GM18907 (cell line): ENCODE measurements around the gene STARD13.

Experiments
- ATAC-seq: cut with Tn5 transposase; IDR thresholded peaks from one replicate; pipeline ENCODE4 v1.9.1; 2021; ENCODE audit warnings: mild to moderate bottlenecking, moderate library complexity; ENCODE audit not compliant: unreplicated experiment

STARD13 gene

DNA sequence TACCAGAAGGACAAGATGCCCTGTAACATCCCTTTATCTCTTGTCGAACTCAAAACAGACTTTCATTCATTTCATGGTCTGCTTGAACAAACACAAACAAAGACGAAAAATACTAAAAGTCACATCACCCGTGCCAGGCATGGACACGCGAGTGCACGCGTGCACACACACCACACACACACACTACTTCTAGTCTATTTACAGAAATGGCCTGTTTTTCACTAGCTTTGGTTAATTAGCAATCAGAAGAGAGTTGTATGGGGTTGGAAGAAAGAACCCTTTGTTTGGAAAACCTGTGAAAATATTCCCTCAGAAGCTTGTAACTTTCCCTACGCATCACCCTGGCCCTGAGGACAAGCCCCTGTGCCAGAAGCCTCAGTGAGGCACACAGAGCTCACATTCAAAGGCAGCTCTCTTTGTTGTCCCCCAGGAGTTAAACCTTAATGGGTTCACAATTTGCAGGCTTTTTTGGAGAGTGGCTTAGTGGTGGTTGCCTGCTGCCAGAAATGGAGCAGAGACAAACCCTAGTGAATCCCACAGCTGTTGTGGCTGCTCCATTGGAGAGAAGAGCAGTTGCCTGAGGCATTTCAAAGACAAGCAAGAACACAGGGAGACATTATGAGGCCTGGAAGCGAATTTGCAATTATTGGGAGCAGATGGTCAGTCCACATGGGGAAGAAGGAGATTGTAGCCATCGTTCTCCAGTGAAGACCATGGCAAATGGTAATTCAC lies 55.9 kb downstream of the STARD13 start:
- no peak for ATAC-seq

DNA sequence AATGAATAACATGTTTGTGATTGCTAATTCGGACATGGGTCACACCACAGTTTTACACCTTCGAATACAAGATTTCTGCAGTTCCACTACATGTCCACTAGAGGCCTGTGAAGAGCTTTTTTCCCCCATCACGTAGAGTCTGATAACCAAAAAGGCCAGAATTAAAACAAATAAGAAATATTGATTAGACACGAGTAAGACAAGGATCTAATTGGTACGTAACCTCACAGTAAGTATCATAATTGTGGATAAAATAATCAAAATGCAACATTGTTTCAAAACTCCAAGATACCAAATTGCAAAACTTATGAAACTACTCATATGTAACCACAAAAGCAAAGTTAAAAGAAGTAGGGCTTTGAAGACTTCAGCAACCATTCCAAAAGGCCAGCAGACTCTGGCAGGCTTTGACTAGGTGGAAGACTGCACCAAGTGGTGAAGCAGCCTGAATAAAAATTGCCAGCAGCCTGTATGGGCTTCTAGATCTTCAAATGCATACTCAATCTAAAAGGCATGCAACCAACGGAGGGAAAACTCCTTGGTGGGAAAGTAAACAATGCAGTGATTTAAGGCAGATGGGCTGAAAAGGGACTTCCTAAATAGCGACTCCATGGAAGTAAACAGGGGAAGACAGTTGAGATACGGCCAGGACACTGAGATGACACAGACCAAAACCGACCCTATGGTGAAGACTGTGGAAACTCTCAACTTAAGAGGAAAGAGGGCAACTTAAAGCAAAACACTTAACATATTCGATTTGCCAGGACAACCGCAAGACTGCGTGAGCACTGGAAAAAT lies 56.7 kb downstream of the STARD13 start:
- ATAC-seq: peak; percentile 78

DNA sequence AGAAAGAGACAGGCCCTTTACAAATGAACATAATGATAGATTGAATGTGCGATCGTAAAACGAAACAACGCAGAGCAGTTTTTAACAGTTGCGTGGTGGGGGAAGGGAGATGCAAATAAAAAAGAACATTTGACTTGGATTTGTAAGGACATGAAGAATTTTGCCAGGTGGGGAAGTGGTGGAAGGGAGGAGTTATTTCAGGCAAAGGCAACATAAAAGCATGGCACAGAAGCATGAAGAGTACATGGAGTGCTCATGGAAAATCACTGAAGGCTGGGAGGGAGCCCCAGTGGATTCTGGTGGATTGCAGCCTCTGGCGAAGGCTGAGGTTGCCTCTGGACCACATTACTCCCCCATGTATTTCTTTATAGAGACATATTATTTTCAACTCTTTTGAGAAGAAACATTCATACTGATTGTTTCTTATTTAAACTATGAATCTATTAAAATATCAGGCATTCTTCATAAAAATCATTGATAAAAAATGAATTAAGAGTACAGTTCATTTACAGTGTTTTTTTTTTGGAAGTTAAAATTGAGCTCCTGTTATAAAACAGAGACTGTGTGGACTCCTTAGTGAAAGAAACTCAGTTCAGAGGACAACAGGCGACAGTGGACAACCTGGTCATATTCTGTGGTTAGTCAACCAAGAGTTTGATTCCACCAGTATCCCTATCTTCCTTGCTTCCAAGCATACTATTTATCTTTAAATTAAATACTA lies 57.5 kb downstream of the STARD13 start:
- ATAC-seq: no peak

DNA sequence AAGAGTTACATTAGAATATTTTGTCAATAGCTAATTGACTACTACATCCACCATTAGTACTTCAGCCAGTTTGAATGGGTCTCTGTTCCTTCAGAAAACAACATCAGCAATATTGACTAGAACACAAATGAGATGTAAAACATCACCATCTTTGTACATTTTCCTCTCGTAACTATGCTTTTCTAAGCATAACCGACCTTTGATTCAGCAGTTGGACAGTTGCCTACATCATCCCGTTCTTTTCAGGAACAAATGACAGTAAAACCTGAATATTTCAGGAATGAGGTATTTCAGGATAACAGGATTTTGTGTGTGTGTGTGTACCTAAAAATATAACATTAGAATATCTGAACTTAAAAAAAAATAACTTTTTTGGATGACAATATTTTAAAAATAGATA lies 60.9 kb downstream of the STARD13 start:
- no peak for ATAC-seq

DNA sequence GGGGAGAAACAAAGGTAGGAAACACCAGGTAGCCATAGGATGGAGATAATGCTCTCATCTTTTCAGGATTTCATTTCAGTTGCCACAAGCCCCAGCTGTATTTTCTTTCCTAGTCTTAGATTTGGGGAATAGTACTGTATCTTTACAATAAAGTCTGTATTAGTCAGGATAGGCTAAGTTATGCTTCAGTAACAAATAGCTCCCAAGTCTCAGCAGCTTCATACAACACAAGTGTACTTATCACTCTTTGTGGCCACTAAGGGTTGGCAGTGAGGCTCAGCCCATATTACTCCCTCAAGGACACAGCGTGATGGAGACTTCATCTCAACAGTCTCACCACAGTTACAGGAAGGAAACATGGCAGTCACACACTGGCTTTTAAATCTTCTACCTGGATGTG lies 61.4 kb downstream of the STARD13 start:
- no peak for ATAC-seq

DNA sequence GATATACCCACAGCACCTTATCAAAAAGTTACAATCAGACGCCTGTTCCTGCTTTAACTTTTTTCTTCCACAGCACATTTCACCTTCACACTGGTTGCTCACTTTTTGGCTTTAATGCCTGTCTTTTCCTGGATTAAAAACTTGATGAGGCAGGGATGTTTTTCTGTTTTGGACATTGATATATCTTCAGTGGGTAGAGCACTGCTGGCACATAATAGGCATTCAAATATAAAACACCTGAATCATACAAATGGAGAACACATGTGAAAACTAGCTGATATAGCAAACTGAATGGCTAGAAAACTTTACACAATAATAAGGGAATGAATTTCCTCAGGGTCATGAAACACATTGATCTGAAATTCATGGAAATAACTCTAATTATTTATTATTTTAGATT lies 65.6 kb downstream of the STARD13 start:
- ATAC-seq: no peak

DNA sequence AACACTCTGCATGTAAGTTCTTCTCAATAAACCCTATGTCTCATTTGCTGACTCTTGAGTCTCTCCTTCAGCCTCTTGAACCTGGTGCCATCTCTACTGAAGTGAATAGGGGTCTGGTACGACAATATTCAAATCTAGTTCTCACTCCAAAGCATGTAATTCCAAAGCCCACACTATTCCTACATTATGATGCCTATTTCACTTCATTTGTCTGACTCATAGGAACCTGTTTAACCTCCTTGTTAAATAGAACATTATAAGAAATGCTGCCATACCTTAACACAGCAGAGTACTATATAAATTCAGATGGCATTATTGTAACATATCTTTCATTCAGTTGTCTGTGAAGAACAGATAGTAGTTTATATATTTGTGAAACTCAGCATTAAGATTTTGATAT lies 67.1 kb downstream of the STARD13 start:
- ATAC-seq: no peak

DNA sequence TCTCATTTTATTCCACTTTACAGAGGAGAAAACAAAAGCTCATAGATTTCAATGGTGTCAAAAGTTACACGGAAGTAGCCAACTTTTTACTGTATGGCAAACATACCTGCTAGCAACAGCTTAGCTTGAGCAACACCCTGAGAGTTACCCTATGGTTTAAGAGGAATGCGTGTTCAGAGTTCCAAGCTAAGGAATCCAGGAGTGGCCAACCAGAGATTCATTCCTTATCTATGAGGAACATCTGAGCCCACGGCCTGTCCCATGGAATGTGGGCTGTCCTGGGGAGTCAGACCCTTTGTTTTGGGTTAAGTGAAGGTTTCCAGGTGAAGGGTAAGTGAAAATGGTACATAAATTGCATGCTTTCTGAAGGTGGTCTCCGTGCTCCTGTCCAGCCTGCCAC lies 67.5 kb downstream of the STARD13 start:
- no peak for ATAC-seq

DNA sequence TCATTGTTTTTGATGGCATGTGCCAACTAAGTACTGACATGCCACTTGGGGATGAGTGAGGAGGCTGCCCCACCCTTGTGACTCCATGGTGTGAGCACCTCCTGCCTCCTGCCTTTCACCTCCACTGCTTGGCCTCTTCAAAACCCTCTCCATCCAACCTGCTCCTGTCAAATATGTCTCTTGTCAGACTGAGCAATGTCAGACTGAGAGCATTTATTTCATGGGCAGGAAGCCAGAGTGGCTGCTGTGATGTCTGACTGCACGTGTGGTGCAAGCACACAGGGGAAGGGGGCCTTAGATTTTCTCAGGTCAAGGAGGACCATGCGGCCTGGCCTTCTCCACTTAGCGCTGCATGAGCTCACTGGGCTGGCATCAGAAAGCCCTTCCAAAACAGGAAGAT lies 68.3 kb downstream of the STARD13 start:
- ATAC-seq: no peak

DNA sequence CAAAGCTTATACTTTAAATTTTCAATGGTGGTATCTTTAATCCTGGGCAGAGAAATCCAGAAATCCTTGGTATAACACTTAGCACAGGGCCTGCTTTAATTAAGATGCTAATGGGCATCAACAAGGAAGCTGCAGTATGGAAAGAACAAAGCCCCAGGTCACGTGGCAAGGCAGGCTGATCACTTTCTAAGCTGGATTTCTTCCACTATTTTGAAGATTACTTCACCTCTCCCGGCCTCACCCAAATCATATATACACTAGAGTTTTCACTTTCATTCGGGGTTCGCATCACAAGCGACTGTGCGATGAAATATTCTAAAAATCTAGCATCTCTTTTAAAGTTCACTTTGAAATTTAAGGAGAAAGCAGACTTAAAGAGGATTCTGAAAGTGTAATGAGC lies 71.8 kb downstream of the STARD13 start:
- ATAC-seq: no peak

DNA sequence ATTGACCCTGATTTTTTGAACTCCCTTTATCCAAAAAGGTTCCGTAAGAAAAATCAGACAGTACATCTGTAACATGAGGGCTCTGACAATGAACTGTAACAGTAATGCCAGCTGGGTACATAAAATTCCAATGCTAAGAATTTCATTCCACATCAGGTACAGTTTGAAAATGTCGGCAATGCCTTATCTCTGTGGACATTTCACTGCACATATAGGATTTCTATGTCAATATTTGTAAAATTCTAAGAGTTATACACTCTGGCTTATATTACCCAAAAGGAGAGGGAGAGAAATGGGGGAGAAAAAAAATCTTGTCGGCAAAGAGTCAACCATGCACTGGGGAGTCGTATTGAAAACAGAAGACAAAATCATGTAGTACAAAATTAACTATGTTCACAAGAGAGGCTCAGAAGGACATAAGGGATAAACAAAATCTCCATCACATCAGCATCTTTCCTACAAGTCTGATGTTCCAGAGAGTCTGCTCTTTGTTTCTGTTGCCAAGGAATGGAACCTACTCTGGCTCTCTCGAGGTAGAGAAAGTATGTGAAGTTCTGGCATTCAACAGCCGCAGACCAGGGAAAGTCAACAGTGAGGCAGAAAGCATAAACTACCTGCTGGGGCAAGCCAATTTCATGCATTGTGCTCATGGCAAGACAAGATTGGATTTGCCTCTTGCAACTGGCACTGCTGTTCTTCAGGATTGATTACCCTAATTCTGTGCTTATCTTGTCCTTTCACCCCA lies 72.4 kb downstream of the STARD13 start:
- no peak for ATAC-seq

DNA sequence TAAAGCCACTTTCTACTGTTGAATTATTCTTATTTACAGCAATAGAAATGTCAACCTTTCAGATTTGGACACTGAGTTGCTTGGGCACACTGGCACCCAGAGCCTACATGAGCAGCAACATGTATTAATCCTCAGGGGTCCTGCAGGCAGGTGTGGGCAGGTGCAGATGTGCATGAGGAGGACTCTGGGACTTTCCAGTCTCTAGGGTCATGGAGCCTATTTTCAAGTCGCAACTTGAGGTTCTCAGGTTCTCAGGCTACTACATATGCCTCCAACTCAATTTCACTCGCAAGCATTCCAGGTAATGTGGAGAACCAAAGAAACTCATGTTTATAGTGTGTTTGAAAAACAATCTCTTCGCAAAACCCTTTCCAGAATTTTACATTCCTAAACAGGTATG lies 73.2 kb downstream of the STARD13 start:
- ATAC-seq: no peak

DNA sequence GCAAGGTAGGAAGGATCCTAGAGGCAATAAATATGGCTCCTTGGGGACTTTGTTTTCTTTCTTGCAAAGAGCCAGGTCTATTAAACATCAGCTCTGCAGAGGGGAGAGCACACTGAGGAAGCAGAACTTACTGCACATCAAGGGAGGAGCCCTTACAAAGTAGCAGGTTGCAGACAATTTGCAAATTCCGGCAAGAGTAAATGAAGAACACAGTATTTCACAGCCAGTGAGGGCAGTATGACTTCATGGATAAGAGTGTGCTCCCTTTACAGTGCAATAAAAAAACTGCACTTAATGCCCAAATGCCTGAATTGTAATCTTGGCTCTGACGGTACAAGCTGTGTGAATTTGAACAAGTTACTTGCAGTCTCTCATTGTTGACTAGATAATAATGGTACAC lies 75.5 kb downstream of the STARD13 start:
- no peak for ATAC-seq

DNA sequence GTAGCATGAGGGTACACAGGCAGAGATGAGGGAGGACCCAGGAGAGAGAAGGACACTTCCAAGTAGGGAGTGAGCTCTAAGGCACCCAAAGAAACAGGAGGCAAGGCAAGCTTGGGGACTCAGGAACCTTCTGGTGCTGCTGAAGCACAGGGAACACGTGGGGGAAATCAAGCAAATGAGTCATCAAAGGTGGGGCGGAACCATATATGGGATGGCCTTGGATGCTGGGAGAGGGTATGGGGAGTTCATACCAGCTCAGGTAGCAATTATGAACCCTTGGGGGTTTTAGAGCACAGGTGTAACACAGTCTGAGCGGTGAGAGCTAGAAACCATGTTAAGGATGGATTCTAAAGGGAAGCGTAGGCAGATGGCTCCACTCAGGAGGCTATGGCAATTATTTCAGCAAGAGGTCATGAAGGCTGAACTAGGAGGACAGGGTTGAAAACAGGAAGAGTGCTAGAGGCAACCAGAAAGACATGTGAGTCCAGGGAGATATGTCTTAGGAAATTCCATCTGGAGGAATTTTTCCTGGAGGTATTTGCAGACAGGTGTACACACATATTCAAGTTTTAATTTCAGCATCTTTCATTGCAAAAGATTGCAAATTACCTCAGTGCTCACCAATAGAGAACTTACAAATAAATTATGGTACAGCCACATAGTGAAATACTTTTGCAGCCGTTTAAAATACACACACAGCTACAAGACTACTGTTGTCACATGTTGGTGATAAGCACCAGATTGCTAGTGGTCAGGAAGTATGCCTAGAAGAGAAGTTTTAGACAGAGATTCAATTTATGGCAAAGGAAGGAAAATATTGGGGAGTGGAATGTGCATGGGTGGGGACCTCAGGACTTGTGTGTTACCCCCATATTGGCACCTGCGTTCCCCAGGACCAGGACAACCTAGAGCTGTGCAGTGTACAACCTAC lies 77.0 kb downstream of the STARD13 start:
- ATAC-seq: no peak

DNA sequence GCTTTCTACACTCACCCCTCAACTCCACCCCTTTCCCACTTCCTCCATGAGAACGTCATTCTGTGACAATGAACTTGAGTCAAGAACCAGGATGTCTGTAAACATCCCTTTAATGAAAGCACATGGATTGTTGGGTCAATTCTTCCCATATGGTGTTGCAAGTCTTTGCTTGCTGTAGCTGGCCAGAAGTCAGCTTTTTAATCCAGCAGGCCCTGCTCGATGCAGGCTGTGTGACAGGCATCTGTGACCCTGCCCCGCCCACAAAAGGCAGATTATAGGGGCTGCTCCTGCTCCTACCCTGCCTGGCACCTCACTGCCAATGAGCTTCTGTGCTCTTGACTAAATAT lies 78.0 kb downstream of the STARD13 start:
- ATAC-seq: no peak

DNA sequence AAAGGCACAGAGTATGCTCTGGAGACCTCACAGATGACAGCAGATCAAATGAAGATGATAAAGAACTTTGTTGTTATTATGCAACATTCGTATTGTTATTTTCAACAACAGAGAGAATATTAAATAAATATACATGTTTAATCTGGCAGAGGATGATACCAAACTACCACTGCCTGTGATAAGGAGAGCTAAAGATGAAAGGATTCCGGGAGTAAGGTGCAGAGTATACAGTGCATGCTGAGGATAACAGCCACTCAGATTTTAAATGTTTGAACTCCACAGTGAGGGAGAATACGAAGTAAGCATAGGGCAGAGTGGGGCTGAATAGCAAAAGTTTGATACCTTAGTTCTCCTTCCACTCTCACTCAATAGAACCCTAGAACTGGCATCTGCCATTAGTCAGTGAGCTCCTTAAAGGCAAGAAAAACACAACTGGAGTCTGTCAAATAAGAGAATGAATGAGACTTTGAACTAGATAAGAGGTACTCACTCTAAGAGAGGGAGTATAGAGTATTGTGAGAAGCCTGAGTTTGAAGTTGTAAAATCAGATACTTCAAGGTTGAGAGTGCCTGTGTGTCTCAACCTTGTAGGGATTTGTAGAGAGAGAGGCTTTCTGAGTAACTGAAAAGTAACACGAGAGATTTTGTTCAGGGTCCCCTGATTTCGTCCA lies 78.5 kb downstream of the STARD13 start:
- no peak for ATAC-seq

DNA sequence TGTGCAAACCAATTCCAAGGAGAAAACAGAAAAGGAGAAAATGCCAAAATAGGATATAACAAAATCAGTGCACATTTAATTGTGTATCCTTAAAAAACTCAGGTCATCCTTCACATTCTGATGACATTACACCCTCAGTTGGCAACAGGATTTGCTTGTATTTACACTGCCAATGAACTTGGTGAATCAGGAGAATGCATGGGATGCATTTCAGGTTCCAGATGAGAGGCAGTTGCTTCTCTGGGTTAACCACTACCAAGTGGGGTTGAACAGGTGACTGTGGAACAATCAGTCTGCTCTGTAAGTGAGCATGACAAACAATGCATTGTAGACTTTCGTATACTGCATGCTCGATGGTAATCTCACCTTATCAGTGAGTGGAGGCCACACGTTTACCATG lies 79.1 kb downstream of the STARD13 start:
- ATAC-seq: no peak

DNA sequence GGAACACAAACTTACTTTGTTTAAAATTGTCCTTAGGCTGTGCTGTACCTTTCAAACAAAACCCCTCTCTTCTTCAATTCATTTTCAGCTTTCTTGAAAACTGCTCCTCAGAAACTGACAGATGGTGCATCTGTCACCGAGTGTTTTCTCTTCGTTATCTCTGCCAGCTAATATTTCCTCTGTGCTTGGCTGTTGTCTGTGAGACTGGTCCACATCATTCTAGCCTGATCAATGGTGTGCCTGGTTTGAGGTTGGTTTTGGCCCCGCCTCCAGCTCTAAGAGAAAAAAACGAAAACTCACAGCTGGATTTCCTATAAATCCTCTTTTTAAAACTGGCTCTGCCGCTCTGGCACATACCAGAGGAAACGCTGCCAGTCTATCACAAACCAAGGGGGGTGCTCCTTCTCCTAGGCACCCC lies 79.7 kb downstream of the STARD13 start:
- peak; percentile 47 for ATAC-seq

DNA sequence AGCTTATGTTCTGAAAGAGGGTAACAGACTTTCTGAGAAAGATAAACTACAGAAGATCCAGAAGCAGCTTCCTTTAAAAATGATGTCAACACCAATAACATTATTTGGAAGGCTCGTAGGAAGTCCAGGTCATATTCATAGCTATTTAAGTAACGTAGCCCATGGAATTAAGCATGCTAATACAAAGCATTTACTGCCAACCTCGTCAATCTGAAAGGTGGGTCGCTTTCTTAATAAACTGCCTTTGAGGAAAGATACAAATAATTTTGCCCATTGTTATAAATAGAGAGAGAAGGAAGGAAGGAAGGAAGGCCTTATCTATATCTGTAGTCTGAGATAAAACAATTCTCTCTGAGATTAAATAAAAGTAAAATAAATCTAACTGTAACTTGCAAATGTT lies 80.3 kb downstream of the STARD13 start:
- no peak for ATAC-seq
